GM21528 (cell line): ENCODE results near the gene GINS2.

Experiments
- ATAC-seq: cut with Tn5 transposase; IDR thresholded peaks from one replicate; pipeline ENCODE4 v1.9.1; 2021; ENCODE audit warnings: mild to moderate bottlenecking, moderate library complexity; ENCODE audit not compliant: unreplicated experiment, low FRiP score

Gene GINS2

GRCh38 chr16:85656351-85657266 lies 32.1 kb downstream of the GINS2 start:
- no peak for ATAC-seq

- no peak for ATAC-seq
Observed at GRCh38 chr16:85655216-85656129, 33.3 kb downstream of the GINS2 start.

DNA sequence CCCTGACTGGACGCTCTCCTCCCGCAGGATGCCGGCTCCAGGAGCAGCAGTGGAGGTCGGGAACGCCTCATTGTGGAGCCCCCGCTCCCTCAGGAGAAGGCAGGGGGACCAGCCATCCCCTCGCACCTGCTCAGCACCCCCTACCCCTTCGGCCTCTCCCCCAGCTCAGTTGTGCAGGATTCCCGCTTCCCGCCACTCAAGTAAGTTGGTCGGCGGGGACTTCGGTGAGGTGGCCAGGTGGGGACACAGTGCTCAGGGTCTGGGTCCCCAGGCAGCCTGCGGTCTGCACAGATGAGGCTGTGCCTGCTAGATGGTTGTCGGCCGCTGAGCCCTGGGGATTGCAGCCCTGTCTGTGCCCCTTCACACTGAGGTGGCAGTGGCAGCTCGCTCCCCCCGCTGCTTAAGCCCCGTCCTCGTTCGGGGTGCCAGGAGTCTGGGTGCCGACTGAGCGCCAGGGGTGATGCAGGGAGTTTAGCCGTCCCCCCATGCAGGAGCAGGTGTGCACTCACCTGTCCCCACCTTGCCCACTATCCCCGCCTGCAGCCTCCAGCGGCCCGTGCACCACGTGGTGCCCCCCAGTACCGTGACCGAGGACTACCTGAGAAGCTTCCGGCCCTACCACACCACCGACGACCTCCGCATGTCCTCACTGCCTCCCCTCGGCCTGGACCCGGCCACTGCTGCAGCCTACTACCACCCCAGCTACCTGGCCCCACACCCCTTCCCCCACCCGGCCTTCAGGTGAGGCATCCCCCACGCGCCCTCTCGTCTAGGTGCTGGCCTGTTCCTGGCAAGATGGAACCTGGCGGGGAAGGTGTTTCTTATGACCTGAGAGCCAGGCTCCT lies 34.3 kb downstream of the GINS2 start:
- no peak for ATAC-seq

DNA sequence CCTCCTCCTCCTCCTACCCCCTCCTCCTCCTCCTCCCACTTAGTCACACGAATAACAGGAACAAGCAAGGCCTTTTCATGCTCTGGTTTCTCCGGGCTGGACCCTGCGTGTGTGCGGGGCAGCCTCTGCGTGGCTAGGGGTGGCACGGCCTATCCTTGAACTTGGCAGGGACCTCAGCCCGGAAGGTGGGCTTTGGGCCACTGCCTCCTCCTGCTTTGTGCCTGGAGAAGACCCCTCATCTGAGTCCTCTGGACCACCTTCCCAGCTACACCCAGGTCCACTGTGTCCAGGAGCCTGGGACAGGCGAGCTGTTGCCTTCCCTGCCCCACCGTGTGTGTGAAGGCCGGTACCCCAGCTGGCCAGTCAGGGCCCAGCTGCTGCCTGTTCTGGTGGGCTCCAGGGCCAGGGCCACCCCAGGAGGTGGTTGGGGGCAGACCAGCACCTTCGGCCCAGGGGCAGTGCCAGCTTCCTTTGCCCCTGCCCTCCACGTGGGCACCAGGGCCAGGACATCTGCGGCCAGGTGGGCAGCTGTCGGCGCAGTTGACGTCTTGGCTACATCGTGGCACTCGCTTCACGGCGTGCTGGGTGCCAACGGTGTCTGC lies 35.4 kb downstream of the GINS2 start:
- no peak for ATAC-seq

GRCh38 chr16:85652431-85653221 lies 36.1 kb downstream of the GINS2 start:
- no peak for ATAC-seq

GRCh38 chr16:85651629-85652430 lies 36.9 kb downstream of the GINS2 start:
- no peak for ATAC-seq

- ATAC-seq = no peak
Observed at GRCh38 chr16:85650844-85651628, 37.7 kb downstream of the GINS2 start.

DNA sequence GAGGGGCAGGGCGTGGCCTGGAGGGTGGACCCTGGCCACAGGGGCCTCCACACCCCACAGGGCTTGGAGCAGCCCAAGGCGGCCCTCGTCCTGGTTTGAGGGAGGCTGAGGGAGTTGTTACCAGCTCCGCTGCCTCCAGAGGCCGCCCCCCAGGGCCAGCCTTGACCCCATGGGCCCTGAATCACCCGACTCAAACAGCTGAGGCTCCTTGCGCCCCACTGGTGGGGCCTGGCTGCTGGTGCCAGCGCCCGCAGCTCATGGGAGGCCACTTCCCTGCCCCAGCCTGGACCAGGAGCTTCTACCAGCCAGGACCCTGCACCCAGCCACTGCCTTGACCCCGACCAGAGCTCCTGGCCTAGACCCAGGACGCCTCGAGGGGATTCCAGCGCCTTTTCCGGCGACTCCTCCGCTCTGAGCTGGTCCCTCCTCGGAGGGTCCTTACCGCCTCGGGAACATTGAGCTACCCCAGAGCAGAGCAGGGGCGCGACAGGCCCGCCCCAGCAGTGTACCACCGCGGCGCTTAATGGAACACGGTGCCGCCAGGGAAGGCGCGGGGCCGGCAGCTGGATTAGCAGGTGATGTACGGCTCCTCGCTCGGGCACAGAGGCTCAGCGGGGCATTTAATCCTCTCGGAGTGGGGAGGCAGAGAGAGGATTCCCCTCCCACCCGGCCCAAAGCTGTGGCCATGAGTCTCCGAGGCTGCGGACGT lies 38.5 kb downstream of the GINS2 start:
- no peak for ATAC-seq

DNA sequence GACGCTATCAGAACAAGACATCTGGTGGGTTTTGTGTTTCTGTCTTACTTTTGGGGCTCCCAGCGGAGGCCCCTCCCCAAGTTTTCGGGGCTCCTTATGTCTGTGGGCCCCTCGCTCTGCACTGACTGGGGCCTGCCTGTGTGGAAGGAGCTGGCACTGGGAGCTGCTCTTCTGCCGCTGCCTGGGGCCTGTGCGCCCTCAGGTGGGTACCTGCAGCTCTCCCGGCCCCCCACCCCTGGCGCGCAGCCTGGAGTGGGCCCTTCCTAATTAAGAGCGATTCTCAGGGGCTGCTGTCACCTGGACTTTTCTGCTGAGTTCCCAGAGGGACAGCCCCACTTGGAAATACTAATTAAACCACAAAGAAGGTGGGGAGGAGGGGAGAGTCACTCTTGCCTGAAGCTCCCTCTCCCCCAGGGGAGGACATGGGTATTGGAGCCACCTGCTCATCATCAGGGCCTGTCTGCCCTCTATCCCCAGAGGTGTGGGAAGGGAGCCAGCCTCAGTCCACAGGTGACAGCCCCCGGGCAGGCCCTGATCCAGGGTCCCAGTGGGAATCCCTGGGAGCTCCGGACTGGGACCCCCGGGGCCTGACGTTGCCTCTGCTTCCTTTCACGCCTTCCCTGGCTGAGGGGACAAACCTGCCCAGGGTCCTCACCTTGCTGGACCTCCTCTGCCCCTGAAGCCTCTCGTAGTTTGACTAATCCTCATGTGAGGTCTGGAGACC lies 39.2 kb downstream of the GINS2 start:
- ATAC-seq = no peak

DNA sequence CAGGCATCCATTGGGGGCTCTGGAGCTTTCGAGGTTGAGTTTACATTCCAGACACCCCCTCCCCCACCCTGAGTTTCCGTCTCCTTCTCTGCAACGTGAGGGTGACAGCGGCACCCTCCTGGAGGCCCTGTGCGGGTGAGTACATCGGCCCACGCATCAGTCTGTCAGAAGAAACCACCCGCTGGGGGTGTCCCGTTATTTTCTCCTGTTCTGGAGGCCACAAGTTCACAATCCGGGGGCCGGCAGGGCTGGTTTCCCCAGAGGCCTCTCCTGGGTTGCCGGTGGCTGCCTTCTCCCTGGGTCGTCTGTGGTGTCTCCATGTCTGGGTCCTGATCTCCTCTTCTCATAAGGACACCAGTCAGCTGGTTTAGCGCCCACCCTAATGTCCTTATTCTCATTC lies 39.9 kb downstream of the GINS2 start:
- no peak for ATAC-seq

DNA sequence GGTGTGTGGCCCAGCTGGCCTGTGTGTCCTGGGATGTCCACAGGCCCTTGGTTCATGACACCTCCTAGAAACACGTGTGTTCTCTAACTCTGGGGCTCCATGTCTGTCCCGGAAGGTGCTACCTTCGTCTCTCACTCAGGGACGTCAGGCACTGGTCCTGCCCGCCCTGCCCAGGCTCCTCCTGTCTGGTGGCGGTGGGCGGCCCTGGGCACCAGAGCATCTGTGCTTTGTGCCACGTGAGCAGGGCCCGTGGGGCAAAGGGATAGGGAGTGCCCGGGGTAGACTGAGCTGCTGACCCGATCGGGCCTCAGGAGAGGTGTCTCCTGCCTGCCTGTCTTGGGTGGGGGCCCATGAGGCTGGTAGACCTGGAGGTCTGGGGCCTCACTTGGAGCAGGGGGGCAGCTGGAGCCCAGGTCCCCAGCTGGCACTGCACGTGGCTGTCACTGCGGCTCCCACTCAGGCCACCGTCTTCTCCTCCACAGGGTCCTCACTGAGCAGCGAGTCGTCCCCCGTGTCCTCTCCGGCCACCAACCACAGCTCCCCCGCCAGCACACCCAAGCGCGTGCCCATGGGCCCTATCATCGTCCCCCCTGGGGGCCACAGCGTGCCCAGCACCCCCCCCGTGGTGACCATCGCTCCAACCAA lies 40.6 kb downstream of the GINS2 start:
- ATAC-seq = no peak

GRCh38 chr16:85646976-85647375 lies 41.8 kb downstream of the GINS2 start:
- no peak for ATAC-seq

GRCh38 chr16:85646358-85646907 lies 42.3 kb downstream of the GINS2 start:
- ATAC-seq = no peak

GRCh38 chr16:85645021-85645589 lies 43.6 kb downstream of the GINS2 start:
- ATAC-seq = no peak

DNA sequence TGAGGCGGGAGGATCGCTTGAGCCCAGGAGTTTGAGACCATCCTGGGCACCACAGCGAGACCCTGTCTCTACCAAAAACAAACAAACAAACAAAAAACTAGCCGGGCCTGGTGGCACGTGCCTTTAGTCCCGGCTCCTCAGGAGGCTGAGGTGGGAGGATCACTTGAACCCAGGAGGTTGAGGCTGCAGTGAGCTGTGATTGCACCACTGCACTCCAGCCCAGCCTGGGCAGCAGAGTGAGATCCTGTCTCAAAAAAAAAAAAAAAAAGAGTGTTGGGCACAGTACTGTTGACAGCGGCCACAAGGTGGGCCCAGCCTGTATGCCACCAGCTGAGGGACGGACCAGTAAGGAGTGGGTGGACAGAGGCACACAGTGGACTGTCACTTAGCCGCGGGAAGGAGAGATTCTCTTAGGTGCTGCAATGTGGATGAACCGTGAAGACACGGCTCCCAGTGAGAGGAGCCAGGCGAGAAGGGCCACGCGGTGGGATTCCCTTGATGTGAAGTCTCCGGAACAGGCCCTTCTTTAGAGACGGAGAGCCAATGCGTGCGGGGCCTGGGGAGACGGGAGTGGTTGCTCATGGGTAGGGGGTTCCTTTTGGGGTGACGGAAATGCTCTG lies 44.6 kb downstream of the GINS2 start:
- ATAC-seq = no peak
